Activated CD4-positive, alpha-beta memory T cell treated with anti-CD3 and anti-CD28 coated beads, Interleukin-2, amount 10 ng/mL, durations not matched to agents 7 days and 5 days (primary cell): ENCODE data around the gene TTLL6. TPM values are rescaled to one million over a fixed set of nuclear protein-coding genes. Genes with fewer than 3 reads are reported as not detected.
"Not testable (repeated sequence)": the region's sequence is repeated elsewhere in the genome, so short reads cannot be mapped to it uniquely, and the experiment has no call there.

ENCODE experiments used
- CTCF ChIA-PET: fragments of 350-600 bp; sonication (Branson Sonifier 250); formaldehyde crosslinking; loops from one replicate; lab custom pipeline; 2021; ENCODE audit warnings: antibody characterized with exemption, inconsistent platforms; lab: Charles Lee
- POLR2A ChIA-PET: fragments of 350-600 bp; sonication (Branson Sonifier 250); formaldehyde crosslinking; loops from one replicate; lab custom pipeline; 2021; ENCODE audit warnings: antibody characterized with exemption; lab: Charles Lee
- DNase-seq: peaks from one replicate; pipeline ENCODE4 v3.0.0-alpha.2; 2020
- H3K27ac Mint-ChIP-seq: one replicate; pipeline ENCODE4 v1.8.0; 2021; ENCODE audit warnings: mild to moderate bottlenecking, mixed read lengths
- H3K27me3 Mint-ChIP-seq: one replicate; pipeline ENCODE4 v1.8.0; 2021; ENCODE audit warnings: mixed read lengths
- H3K36me3 Mint-ChIP-seq: one replicate; pipeline ENCODE4 v1.8.0; 2021; ENCODE audit warnings: low read depth, mixed read lengths
- H3K4me1 Mint-ChIP-seq: one replicate; pipeline ENCODE4 v1.8.0; 2021; ENCODE audit warnings: mixed read lengths
- H3K4me3 Mint-ChIP-seq: one replicate; pipeline ENCODE4 v1.8.0; 2021; ENCODE audit warnings: mild to moderate bottlenecking, mixed read lengths
- H3K9me3 Mint-ChIP-seq: one replicate; pipeline ENCODE4 v1.8.0; 2021; ENCODE audit warnings: mixed read lengths
- total RNA-seq, 2 experiments: library from RNA; stranded (reverse); gene quantifications; one replicate each; pipeline ENCODE4 v1.2.3, GENCODE V29; 2021

TTLL6 gene
- total RNA-seq, 2 experiments from 2014 or later: not detected

DNA sequence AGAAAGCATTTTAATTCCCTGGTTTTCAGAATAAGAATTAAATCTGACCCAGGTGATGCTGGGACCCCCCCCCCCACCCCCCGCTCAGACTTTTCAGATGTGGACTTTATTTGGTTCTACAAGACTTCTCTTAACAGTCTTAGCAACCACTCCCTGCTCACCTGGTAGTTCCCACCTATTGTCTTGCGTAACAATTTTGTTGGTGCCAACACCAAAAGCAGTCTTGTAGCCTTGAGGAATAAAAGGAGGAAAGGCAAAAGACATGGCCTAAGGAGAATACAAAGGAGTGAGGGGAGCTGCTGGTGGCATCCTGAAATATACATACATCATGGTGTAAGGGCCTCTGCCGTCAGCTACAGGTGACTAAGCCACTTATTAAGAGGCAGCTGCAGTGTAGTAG, 5.0 kb downstream of the TTLL6 start:
- peaks cover 39% of the 10 kb centered on the region for H3K27me3 Mint-ChIP-seq
- no peak overlapping the region for H3K27ac Mint-ChIP-seq
- ChIA-PET CTCF (interaction anchor here (0.9 to 16.6 kb wide), 7 partner anchors 9 to 133 kb away, joined by 3 to 570 read pairs (median 4); no protein-coding TSS in a partner anchor), POLR2A (interaction anchor here (1.5 kb wide), 1 partner anchor 72 kb away, joined by 3 read pairs; no protein-coding TSS in a partner anchor)
- H3K4me3 Mint-ChIP-seq: no peak overlapping the region
- H3K4me1 Mint-ChIP-seq: peaks cover 12% of the 10 kb centered on the region
- no peaks in the 10 kb centered on the region for H3K36me3 Mint-ChIP-seq
- DNase-seq: no peak
- H3K9me3 Mint-ChIP-seq: no peaks in the 10 kb centered on the region

DNA sequence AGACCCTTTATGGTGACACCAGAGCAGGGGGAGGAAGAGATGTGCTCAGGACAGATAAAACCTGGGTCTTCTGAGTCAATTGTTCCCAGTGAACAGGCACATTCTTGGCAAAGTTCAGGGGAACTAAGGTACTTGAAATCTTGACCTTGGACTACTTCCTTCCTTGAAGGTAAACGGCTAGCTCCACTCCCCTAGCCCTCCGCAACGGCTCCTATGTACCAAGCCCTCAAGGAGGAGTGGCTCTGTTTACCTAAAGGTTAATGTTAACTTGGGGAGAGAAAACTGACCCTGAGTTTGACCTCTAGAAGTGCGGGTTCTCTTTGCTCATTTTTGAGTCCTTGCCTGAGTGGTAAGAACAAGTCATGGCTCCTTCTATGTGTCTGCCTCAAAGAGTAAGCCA, 7.8 kb downstream of the TTLL6 start:
- DNase-seq: no peak
- no peaks in the 10 kb centered on the region for H3K4me1 Mint-ChIP-seq
- H3K27me3 Mint-ChIP-seq: peaks cover 28% of the 10 kb centered on the region
- no peaks in the 10 kb centered on the region for H3K9me3 Mint-ChIP-seq
- ChIA-PET POLR2A (no interaction called here), CTCF (interaction anchor here (1.4 to 16.6 kb wide), 2 partner anchors 71 to 130 kb away, joined by 5 to 570 read pairs; no protein-coding TSS in a partner anchor)
- H3K4me3 Mint-ChIP-seq: no peak overlapping the region
- H3K27ac Mint-ChIP-seq: no peak overlapping the region
- H3K36me3 Mint-ChIP-seq: no peaks in the 10 kb centered on the region

DNA sequence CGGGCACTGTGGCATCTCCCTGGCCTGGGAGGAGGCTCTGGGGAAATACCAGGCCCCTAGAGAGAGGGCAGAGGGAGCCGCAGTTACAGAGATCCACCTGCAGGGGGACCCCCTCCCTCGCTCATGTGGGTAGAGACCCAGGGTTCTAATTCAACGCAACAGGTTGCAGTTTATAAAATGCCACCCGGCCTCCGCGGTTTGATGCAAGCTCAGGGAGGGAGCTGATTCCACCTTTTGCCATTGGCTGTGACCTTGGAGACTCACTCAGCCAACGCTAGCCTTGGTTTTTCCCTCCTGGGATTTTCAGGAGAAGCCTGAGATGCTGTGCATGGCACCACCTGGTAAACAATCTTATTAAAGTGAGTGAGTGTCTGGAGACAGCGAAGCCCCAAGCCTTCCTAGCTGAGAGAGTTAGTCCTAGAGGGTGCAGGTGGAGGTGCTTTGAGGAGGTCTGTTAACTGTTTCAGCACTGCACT, 12.1 kb downstream of the TTLL6 start:
- Mint-ChIP-seq H3K27me3 (peaks cover 36% of the 10 kb centered on the region), H3K9me3 (no peaks in the 10 kb centered on the region), H3K27ac (no peak overlapping the region), H3K4me1 (no peaks in the 10 kb centered on the region), H3K36me3 (no peaks in the 10 kb centered on the region), H3K4me3 (no peak overlapping the region)
- peak; percentile 73 for DNase-seq
- ChIA-PET CTCF (interaction anchor here (0.6 to 16.6 kb wide), 10 partner anchors 9 to 227 kb away, joined by 3 to 570 read pairs (median 4); no protein-coding TSS in a partner anchor), POLR2A (no interaction called here)

DNA sequence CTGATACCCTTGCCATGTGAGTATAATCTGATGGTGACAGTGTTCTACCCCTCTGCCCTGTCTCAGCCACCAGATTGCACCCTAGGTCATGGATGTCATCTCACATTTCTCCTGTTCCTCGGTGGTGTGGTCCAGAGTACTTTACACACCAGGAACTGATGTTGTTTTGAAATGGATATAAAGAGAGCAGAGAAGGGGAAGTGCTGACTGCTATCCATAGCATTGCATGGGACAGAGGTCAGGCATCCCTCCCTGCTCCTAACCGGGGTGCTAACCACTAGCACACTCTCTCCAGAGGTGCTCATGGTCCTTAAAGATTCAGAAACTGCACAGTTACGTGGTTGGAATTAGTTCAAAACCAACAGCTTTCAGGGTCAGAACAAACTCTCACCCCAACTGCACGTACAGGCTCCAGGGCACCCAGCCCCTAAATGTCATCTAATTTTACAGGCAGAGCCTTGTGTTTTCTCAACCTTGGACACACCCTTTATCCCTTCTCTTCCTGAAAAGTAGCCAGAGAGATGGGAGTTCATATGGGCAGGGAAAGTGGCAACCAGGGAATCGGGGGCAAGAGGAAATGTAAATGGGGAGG, 16.3 kb downstream of the TTLL6 start:
- Mint-ChIP-seq H3K36me3 (no peaks in the 10 kb centered on the region), H3K27me3 (peaks cover 49% of the 10 kb centered on the region), H3K27ac (no peak overlapping the region), H3K4me1 (no peaks in the 10 kb centered on the region), H3K4me3 (no peak overlapping the region), H3K9me3 (no peaks in the 10 kb centered on the region)
- DNase-seq: no peak
- ChIA-PET POLR2A (no interaction called here), CTCF (interaction anchor here (1.1 to 1.8 kb wide), 2 partner anchors 78 to 122 kb away, joined by 3 to 12 read pairs; no protein-coding TSS in a partner anchor)

DNA sequence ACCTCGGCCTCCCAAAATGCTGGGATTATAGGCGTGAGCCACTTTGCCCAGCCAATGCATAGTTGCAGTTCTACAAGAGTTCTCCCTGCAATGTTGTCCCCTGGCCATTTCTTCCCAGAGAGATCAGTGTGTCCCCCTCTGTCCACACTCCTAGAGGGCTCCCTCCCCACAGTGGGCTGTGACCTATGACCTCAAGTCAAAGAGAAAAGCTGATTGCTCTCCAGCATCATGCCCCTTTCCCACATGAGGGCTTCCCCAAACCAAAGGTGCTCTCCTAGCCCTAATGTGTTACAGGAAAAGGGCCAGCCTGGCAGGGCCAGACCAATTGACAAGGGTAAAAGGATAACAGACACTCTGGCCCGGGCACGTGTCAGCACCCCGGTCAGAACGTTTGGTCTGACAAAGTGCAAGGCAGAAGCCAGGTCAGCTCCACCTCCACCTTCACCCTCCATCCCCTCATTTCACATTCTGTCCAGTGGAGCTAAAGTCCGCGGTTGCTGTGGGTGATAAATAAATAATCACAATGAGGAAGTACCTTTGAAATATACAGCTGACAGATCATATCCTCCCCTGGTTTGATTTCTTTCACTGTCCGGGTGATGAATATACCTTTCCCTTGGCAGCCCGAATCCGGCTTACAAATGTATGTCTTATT, 17.8 kb downstream of the TTLL6 start:
- no peak overlapping the region for H3K27ac Mint-ChIP-seq
- no peaks in the 10 kb centered on the region for H3K4me1 Mint-ChIP-seq
- CTCF ChIA-PET: interaction anchor here (0.7 to 1.8 kb wide), 5 partner anchors 13 to 121 kb away, joined by 3 to 12 read pairs (median 4); no protein-coding TSS in a partner anchor
- H3K9me3 Mint-ChIP-seq: no peaks in the 10 kb centered on the region
- H3K36me3 Mint-ChIP-seq: no peaks in the 10 kb centered on the region
- POLR2A ChIA-PET: no interaction called here
- DNase-seq: no peak
- peaks cover 44% of the 10 kb centered on the region for H3K27me3 Mint-ChIP-seq
- H3K4me3 Mint-ChIP-seq: no peak overlapping the region

DNA sequence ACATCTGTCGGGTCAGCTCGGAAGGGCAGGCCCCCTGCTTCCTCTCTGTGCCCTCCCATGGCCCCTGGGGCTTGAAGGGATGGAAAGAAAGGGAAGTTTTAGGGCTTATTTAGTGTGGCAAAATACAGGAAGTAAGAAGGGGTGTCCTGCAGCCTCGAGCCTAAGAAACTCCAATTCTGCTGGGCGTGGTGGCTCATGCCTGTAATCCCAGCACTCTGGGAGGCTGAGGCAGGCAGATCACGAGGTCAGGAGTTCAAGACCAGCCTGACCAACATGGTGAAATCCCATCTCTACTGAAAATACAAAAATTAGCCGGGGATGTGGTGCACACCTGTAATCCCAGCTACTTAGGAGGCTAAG, 20.9 kb downstream of the TTLL6 start:
- POLR2A ChIA-PET: interaction anchor here (0.7 kb wide), 1 partner anchor 236 kb away, joined by 3 read pairs; no protein-coding TSS in a partner anchor
- DNase-seq, H3K27ac Mint-ChIP-seq, H3K36me3 Mint-ChIP-seq, CTCF ChIA-PET, H3K4me3 Mint-ChIP-seq, H3K9me3 Mint-ChIP-seq: not testable (repeated sequence)
- Mint-ChIP-seq H3K27me3 (peaks cover 47% of the 10 kb centered on the region), H3K4me1 (peaks cover 12% of the 10 kb centered on the region)

DNA sequence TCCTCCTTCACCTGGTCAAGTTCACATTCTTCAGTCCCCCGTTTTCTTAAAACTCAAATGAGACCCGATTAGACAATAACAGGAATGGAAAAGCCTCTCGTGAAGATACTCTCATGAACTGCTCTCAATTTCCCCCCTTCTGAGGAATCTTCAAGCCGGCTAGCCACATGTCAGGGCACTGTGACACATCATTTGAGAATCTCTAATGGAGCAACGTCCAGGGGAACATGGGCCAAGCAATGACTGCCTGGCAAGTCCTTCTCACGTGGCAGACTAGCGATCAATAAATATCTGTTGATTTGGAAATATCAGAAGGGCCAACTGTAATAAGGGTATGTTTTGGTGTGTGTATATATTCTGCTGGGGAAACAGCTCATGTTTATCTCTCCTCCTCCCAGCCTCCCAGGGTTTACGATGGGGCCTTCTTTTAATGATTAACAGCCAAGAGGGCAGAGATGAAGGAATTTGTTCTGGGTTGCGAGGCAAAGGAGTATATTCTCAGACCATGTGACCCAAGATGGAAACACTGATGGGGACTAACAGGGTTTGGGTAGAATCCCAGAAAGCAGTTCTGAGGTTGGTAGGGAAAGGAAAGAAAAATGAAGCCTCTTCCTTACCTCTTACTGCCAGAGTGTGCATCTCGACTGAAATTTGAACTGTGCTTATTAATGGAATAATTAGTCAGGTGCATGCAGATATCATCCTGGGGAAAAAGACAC, 21.4 kb downstream of the TTLL6 start:
- ChIA-PET POLR2A (no interaction called here), CTCF (interaction anchor here (0.6 kb wide), 1 partner anchor 80 kb away, joined by 3 read pairs; no protein-coding TSS in a partner anchor)
- Mint-ChIP-seq H3K27ac (no peak overlapping the region), H3K9me3 (no peaks in the 10 kb centered on the region), H3K27me3 (peaks cover 46% of the 10 kb centered on the region), H3K36me3 (no peaks in the 10 kb centered on the region), H3K4me3 (no peak overlapping the region), H3K4me1 (peaks cover 12% of the 10 kb centered on the region)
- DNase-seq: no peak

DNA sequence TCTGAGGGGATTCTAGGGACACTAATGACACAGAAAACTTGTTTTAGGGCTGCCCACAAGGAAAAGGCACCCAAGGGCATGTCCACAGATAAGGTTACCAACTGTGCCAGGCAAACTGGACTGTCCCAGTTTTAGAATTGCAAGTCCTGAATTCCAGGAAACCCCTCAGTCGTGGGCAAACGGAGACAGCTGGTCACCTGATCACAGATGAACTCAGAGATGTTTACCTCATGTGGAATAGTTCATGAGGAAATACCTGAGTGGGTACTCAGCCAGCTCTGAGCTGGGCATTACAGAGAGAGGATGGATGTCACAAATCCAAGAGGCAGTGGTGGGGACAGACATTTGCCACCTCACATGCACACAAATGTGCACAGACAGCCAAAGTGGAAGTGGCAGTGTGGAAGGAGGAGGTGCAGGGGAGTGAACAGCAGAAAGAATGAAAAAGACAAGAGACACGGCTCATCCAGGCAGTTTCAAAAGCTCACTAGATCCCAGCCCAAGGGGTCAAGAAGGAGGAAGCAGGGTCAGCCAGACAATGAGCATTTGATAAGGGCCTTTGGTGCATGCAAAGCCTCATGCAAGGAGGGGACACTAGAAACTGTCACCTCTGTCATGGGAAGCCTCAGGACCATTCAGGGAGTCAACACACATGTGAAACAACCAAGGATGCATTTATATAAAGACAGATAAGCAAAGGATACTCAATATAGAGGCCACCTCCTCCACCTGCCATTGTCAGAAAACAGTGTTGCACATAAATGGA, 24.8 kb downstream of the TTLL6 start:
- POLR2A ChIA-PET: interaction anchor here (0.9 kb wide), 1 partner anchor 67 kb away, joined by 3 read pairs; no protein-coding TSS in a partner anchor
- CTCF ChIA-PET: interaction anchor here (1.2 to 1.3 kb wide), 2 partner anchors 10 to 122 kb away, joined by 3 to 5 read pairs; no protein-coding TSS in a partner anchor
- no peak for DNase-seq
- no peaks in the 10 kb centered on the region for H3K9me3 Mint-ChIP-seq
- H3K27ac Mint-ChIP-seq: no peak overlapping the region
- H3K4me1 Mint-ChIP-seq: peaks cover 12% of the 10 kb centered on the region
- peaks cover 44% of the 10 kb centered on the region for H3K27me3 Mint-ChIP-seq
- no peak overlapping the region for H3K4me3 Mint-ChIP-seq
- no peaks in the 10 kb centered on the region for H3K36me3 Mint-ChIP-seq

DNA sequence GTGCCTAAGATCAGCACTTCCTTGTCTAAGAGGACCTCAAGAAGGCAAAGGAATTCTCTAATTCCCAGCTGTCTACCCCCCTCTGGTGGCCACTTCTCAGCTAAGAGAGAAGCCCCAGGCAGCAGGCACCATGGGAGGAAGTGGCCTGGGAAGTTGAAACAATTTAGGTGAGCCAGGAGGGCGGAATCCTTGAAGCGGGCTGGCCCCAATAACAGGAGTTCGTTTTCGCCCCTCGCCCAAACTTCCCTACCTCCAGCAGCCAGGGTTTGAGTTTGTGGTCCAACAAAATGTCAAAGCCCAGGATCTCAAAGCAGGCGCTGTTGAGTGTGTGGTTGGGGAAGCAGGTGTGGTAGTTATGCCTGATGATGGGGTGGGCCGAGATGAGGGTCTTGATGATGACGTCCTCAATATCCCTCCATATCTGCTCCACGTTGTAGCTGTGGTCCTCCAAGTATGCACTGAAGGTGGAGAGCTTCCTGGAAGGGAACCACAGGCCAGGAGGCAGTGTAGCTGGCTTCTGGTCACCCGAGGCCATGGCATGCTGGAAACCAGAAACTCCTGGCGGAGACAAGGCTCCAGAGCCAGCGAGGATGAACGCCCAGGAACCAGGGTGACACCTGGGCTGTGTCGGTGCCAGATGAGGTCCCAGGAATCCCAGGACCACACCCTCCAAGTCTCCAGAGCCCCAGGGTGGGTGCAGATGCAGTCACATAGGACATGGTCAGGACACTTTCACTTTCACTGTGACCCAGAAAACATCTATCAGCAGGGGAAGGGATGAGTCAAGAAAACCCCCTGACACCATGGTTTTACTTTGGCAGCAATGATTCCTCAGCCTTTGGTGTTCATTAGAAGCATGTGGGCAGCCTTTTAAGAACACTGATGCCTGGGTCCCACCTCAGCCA, 25.6 kb downstream of the TTLL6 start:
- no peak for DNase-seq
- CTCF ChIA-PET: interaction anchor here (0.6 to 3.5 kb wide), 7 partner anchors 11 to 1264 kb away, joined by 3 to 13 read pairs (median 4); partner anchors contain the start of gene ITGA3
- H3K36me3 Mint-ChIP-seq: no peaks in the 10 kb centered on the region
- no peak overlapping the region for H3K27ac Mint-ChIP-seq
- peaks cover 12% of the 10 kb centered on the region for H3K4me1 Mint-ChIP-seq
- H3K27me3 Mint-ChIP-seq: peaks cover 44% of the 10 kb centered on the region
- H3K4me3 Mint-ChIP-seq: no peak overlapping the region
- POLR2A ChIA-PET: interaction anchor here (0.9 kb wide), 1 partner anchor 66 kb away, joined by 3 read pairs; no protein-coding TSS in a partner anchor
- H3K9me3 Mint-ChIP-seq: no peaks in the 10 kb centered on the region

DNA sequence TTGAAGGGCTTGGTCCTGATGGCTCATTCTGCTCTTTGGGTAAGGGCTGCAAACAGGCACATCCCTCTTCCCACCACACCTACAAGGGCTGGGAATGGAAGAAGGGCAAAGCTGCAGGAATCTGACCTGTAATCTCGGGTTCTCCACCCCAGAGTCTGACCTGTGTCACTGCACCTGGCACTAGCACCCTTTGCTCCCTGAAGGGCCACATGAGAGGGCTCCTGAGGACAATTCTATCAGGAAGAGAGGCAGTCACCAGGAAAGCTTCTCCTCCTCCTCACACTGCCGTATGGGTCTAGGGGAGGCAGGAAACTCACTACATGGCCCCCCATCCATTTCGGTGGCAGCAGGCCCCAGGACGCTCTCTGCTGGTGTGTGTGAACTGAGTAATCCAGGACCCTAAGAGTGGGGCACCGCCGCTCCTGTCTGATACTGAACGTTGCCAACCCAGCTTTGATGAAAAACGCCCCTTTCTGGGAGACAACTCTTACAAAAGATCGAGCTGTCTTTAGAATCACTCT, 26.4 kb downstream of the TTLL6 start:
- CTCF ChIA-PET: interaction anchor here (0.6 to 3.5 kb wide), 6 partner anchors 12 to 1265 kb away, joined by 3 to 13 read pairs (median 4); partner anchors contain the start of gene ITGA3
- H3K27ac Mint-ChIP-seq: no peak overlapping the region
- DNase-seq: no peak
- no peaks in the 10 kb centered on the region for H3K36me3 Mint-ChIP-seq
- H3K9me3 Mint-ChIP-seq: no peaks in the 10 kb centered on the region
- peaks cover 47% of the 10 kb centered on the region for H3K27me3 Mint-ChIP-seq
- peaks cover 12% of the 10 kb centered on the region for H3K4me1 Mint-ChIP-seq
- no peak overlapping the region for H3K4me3 Mint-ChIP-seq
- POLR2A ChIA-PET: no interaction called here

DNA sequence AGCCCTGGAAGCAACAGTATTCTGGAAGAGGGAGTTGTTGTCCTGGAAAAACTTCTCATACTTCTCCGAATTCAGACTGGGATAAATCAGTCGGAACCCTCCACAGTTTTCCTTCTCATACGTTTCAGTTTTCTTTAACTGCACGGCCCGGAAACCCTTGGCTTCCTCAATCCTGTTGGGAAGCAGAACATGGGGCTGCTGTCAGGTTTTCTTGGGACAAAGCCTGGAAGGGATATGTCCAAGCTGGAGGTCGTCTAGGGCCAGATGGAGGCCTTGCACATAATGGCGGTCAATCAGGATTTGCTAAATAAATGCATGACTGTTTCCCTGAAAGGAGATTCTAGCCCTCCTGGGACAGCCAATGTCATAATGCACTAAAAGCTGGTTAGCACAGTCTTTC, 29.2 kb downstream of the TTLL6 start:
- ChIA-PET POLR2A (no interaction called here), CTCF (interaction anchor here (2.6 to 3.5 kb wide), 2 partner anchors 91 to 109 kb away, joined by 13 to 14 read pairs; no protein-coding TSS in a partner anchor)
- H3K4me3 Mint-ChIP-seq: no peak overlapping the region
- H3K27me3 Mint-ChIP-seq: peaks cover 44% of the 10 kb centered on the region
- no peaks in the 10 kb centered on the region for H3K9me3 Mint-ChIP-seq
- H3K4me1 Mint-ChIP-seq: peaks cover 12% of the 10 kb centered on the region
- H3K27ac Mint-ChIP-seq: no peak overlapping the region
- DNase-seq: no peak
- H3K36me3 Mint-ChIP-seq: no peaks in the 10 kb centered on the region
